H1 (cell line): Measurements from ENCODE around the gene KISS1R. TPM values are rescaled to one million over a fixed set of nuclear protein-coding genes. Genes with fewer than 3 reads are reported as not detected.

Source experiments
- ASH2L ChIP-seq: fragments of 200-600, 300-600 bp; sonication (generic); IDR thresholded peaks from one replicate; pipeline ENCODE4 v1.7.1; 2017; ENCODE audit warnings: low read length
- BCL11A ChIP-seq, 2 experiments: IDR thresholded peaks; one replicate each; pipeline ENCODE4 v1.6.1; 2011; ENCODE audit warnings: low read depth in 2 of 2, low read length in 2 of 2, mild to moderate bottlenecking in 2 of 2
- EGR1 ChIP-seq: IDR thresholded peaks from 2 replicates; pipeline ENCODE4 v1.6.1; 2011; ENCODE audit warnings: low read depth, low read length, borderline replicate concordance
- NANOG ChIP-seq: IDR thresholded peaks from 2 replicates; pipeline ENCODE4 v1.6.1; 2011; ENCODE audit warnings: low read length, low read depth, mild to moderate bottlenecking, inconsistent platforms; ENCODE audit not compliant: insufficient read depth, poor library complexity, severe bottlenecking
- NRF1 ChIP-seq: IDR thresholded peaks from 2 replicates; pipeline ENCODE4 v1.6.1; 2011; ENCODE audit warnings: mild to moderate bottlenecking, low read depth, low read length, improper control_type of control experiment
- SAP30 ChIP-seq: fragments of 300-600 bp; sonication (generic); IDR thresholded peaks from 2 replicates; pipeline ENCODE4 v1.7.1; 2012; ENCODE audit warnings: low read length, moderate library complexity, mild to moderate bottlenecking, inconsistent platforms; ENCODE audit not compliant: insufficient read depth, insufficient replicate concordance
- polyA plus RNA-seq, 7 experiments: library from polyadenylated mRNA; depleted of rRNA in 3 of 7; stranded (reverse) in 5 of 7; unstranded in 2 of 7; fragments of >200 nt in 5 of 7; fragments of 200-250 nt in 2 of 7; gene quantifications; 1 replicate in 5 of 7; 2 replicates in 1 of 7; 4 replicates in 1 of 7; pipeline versions ENCODE4 v1.2.1 to v1.2.3, GENCODE V29; 2011 to 2013; ENCODE audit warnings: missing spikeins in 2 of 7, mixed read lengths in 2 of 7
- total RNA-seq: library from RNA; stranded (reverse); fragmentation: NEBNext Ultra II Directional; extraction: Animal tissue kit (Norgen Biotek cat#: 25700); gene quantifications from 2 replicates; pipeline ENCODE4 v1.2.1, GENCODE V29; 2021
- TF ChIP-seq, protein P1 (sequence below), 3 experiments: IDR thresholded peaks; 1 replicate in 2 of 3; 2 replicates in 1 of 3; pipeline versions ENCODE4 v1.5.1 to v1.6.1; 2011; ENCODE audit warnings: low read length in 3 of 3, mild to moderate bottlenecking in 3 of 3, inconsistent platforms in 2 of 3, low read depth in 1 of 3, moderate library complexity in 1 of 3; ENCODE audit not compliant: insufficient read depth in 1 of 3; ENCODE audit errors: control extremely low read depth in 1 of 3

The KISS1R gene
- total and polyA plus RNA-seq, 2 of the 8 experiments (the other 6 are each of a cell fraction or from before 2014, with no cell fraction given) = 2.3 to 2.7 TPM

DNA sequence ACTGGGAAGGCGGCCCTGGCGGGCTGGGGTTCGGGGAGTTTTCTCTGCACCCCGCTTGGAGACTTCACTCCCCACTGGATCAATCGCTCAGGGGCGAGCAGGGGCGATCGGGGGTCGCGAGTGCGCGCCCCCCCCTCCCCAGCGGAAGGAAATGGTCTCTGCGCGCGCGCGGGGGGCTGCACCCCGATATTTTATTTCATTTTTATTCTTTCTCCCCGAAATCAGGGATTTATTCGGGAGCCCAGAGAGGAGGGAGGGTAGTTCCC is 9.1 kb downstream of the KISS1R start (continued):
- TF ChIP-seq, protein P1, sequence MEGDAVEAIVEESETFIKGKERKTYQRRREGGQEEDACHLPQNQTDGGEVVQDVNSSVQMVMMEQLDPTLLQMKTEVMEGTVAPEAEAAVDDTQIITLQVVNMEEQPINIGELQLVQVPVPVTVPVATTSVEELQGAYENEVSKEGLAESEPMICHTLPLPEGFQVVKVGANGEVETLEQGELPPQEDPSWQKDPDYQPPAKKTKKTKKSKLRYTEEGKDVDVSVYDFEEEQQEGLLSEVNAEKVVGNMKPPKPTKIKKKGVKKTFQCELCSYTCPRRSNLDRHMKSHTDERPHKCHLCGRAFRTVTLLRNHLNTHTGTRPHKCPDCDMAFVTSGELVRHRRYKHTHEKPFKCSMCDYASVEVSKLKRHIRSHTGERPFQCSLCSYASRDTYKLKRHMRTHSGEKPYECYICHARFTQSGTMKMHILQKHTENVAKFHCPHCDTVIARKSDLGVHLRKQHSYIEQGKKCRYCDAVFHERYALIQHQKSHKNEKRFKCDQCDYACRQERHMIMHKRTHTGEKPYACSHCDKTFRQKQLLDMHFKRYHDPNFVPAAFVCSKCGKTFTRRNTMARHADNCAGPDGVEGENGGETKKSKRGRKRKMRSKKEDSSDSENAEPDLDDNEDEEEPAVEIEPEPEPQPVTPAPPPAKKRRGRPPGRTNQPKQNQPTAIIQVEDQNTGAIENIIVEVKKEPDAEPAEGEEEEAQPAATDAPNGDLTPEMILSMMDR (IDR thresholded peaks at IDR 0.05; ENCODE audit: control extremely low read depth in 1 of 3, insufficient read depth in 1 of 3, low read depth in 1 of 3, low read length in 3 of 3) = no peak
- no peak for TF ChIP-seq NRF1
- no peak for TF ChIP-seq EGR1
- no peak for TF ChIP-seq BCL11A (IDR thresholded peaks at IDR 0.05; ENCODE audit: low read depth in 2 of 2, low read length in 2 of 2)
- no peak for TF ChIP-seq NANOG
- TF ChIP-seq ASH2L = no peak
- TF ChIP-seq SAP30 = no peak
